Gastroesophageal sphincter (tissue), 3 donors: ENCODE data around the gene RMI1.
A peak's percentile ranks its signal among the peaks of the same experiment; 100 is the strongest.

Experiments
- POLR2A ChIP-seq, 2 donors: fragments of 450-650 bp; IDR thresholded peaks; one replicate each; pipeline ENCODE4 v1.6.1; 2017; ENCODE audit warnings: antibody characterized with exemption in 2 of 2, mild to moderate bottlenecking in 2 of 2, moderate library complexity in 1 of 2
- POLR2AphosphoS5 ChIP-seq: sonication (generic); formaldehyde crosslinking; IDR thresholded peaks from one replicate; pipeline ENCODE4 v1.6.1; 2017; ENCODE audit warnings: antibody characterized with exemption
- TF ChIP-seq, protein P1 (sequence below), 4 experiments: fragments of 200-600 bp in 2 of 4; fragments of 450-650 bp in 2 of 4; sonication (generic) in 1 of 4; IDR thresholded peaks; one replicate each; pipeline ENCODE4 v1.5.1; 2017 to 2019; ENCODE audit warnings: antibody characterized with exemption in 4 of 4, mild to moderate bottlenecking in 2 of 4, moderate library complexity in 2 of 4

DNA sequence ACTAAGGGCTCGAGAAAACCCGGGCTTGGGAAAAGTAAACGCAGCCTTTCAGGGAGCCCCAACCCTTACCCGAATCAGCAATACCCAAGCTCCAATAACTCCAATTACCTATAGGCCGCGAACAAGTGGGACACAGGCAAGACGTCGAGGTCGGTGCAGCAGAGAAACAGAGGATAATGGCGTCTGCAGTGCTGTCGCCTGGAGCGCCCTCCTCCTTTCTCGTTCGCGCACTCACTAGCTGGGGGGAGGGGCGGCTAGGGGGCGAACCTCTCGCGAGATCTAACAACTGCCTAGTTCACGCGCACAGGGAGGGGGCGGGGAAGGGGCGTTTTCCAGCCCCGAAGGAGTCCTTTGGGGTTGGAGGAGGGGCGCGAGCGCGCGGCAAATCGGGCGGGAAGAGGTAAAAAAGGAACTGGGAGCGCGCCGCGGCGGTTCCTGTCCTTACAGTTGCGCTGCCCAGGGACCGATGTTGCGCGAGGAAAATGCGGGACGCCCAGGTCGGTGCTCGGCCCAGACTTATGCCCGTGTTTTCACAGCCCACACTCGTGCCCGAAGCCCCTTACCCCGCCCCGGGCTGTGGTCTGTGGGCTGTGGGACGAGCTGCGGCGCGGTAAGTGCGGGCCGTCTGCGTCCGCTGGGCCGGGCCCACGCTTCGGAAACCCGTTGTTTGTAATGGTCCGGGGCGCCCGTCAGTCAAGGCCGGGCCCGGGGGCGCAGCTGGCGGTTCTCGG is at the start of gene RMI1:
- TF ChIP-seq, protein P1, sequence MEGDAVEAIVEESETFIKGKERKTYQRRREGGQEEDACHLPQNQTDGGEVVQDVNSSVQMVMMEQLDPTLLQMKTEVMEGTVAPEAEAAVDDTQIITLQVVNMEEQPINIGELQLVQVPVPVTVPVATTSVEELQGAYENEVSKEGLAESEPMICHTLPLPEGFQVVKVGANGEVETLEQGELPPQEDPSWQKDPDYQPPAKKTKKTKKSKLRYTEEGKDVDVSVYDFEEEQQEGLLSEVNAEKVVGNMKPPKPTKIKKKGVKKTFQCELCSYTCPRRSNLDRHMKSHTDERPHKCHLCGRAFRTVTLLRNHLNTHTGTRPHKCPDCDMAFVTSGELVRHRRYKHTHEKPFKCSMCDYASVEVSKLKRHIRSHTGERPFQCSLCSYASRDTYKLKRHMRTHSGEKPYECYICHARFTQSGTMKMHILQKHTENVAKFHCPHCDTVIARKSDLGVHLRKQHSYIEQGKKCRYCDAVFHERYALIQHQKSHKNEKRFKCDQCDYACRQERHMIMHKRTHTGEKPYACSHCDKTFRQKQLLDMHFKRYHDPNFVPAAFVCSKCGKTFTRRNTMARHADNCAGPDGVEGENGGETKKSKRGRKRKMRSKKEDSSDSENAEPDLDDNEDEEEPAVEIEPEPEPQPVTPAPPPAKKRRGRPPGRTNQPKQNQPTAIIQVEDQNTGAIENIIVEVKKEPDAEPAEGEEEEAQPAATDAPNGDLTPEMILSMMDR (IDR thresholded peaks at IDR 0.05), result peak in 2 of 4 experiments; percentile 5 to 42
- peak; percentile 77 to 91 for TF ChIP-seq POLR2A (IDR thresholded peaks at IDR 0.05)
- TF ChIP-seq POLR2AphosphoS5, result peak; percentile 96
